NB4 (cell line): ENCODE data around the gene CD52.

Source experiments
- DNase-seq: peaks from one replicate; pipeline ENCODE4 v3.0.0; 2010; ENCODE audit warnings: low read depth
- H3K4me3 ChIP-seq: one replicate; pipeline ENCODE4 v1.5.1; 2011; ENCODE audit warnings: mild to moderate bottlenecking, low read depth, low read length, moderate library complexity
- CTCF ChIP-seq: IDR thresholded peaks from one replicate; pipeline ENCODE4 v1.5.1; 2012; ENCODE audit warnings: low read depth, low read length
- MAX ChIP-seq: IDR thresholded peaks from 2 replicates; pipeline ENCODE4 v1.6.1; 2011; ENCODE audit warnings: low read depth, low read length
- MYC ChIP-seq: IDR thresholded peaks from 2 replicates; pipeline ENCODE4 v1.6.1; 2011; ENCODE audit warnings: low read depth, low read length
- POLR2A ChIP-seq: IDR thresholded peaks from 2 replicates; pipeline ENCODE4 v1.6.1; 2011; ENCODE audit warnings: mild to moderate bottlenecking; ENCODE audit not compliant: insufficient read length; ENCODE audit errors: extremely low read depth

The CD52 gene

DNA sequence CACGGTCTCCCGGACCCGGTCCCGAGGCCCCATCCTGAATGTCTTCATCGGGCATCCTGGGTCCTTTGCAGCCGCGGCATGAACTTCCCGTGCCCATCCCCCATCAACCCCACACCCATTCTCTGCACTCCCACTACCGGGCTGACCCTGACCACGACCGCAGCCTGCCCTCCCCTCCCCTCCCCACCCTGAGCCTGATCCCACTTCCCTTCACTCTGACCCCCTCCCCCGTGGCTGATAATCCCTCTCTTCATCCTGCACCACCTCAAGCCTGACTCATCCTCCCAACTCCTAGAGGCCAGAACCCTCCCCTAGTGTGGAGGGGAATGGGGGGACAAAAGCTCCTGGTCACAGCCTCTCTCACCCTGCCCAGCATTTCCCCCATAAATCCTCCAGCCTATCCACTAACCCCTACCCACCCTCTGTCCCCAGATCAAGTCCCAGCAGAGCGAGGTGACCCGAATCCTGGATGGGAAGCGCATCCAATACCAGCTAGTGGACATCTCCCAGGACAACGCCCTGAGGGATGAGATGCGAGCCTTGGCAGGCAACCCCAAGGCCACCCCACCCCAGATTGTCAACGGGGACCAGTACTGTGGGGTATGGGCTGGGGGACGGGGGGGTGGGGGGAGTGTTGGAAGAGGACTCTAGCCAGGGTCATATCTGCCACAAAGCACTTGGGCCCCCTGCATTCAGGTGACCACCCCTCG lies 37.3 kb upstream of the CD52 start:
- DNase-seq = peak; percentile 90
- H3K4me3 ChIP-seq = peak overlapping the region; percentile 60
- no peak for TF ChIP-seq POLR2A
- no peak for TF ChIP-seq MYC
- TF ChIP-seq MAX = no peak
- TF ChIP-seq CTCF = no peak

- no peak for TF ChIP-seq CTCF
- TF ChIP-seq POLR2A = no peak
- no peak for TF ChIP-seq MYC
- TF ChIP-seq MAX = no peak
- H3K4me3 ChIP-seq = peak overlapping the region; percentile 42
- DNase-seq = no peak
These were observed 36.4 kb upstream of the CD52 start for GRCh38 chr1:26281091-26281958.

- H3K4me3 ChIP-seq = peak overlapping the region; percentile 34
- no peak for TF ChIP-seq CTCF
- no peak for TF ChIP-seq POLR2A
- TF ChIP-seq MAX = no peak
- TF ChIP-seq MYC = no peak
- peak; percentile 80 for DNase-seq
These were observed 35.8 kb upstream of the CD52 start for GRCh38 chr1:26281971-26282370.

DNA sequence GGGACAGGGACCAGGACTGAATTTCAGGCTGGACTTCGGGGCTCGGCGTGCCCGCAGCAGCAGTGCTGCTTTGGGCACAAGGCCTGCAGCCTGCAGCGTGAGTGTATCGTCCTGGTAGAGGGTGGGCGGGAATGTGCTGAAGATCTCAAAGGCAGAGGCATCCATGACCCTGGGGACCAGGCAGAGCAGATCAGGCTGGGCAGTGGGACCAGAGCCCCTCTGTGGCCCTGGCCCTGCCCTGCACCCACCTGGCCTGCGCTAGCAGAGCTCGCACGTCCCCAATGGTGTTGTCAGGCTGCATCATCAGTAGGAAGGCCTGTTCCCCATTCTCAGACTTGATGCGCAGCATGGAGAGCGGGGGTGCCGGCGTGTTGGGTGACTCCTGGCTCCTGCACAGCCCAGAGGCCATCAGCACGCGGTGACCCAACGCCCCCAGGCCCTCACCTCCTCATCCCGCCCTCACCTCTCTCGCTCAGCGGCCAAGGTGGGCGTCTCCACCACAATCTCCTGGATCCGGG lies 35.3 kb upstream of the CD52 start:
- no peak for TF ChIP-seq MYC
- no peak for TF ChIP-seq POLR2A
- TF ChIP-seq CTCF = no peak
- no peak for TF ChIP-seq MAX
- H3K4me3 ChIP-seq = no peak overlapping the region
- DNase-seq = no peak

GRCh38 chr1:26283279-26283853 lies 34.4 kb upstream of the CD52 start:
- H3K4me3 ChIP-seq = no peak overlapping the region

More at GRCh38 chr1:26283279-26283853, 34.4 kb upstream of the CD52 start:
- DNase-seq = no peak
- TF ChIP-seq POLR2A (no peak), MYC (no peak), CTCF (no peak), MAX (no peak)
